ENCODE results near the gene EIF2S2.

Gene EIF2S2

GRCh38 chr20:34089655-34090345, 22.2 kb downstream of the EIF2S2 start:
- DNase-seq: peak in 2 of 56 donors; percentile 2 to 26

GRCh38 chr20:34089175-34089479, 22.9 kb downstream of the EIF2S2 start:
- no peak for DNase-seq

GRCh38 chr20:34088305-34089174, 23.5 kb downstream of the EIF2S2 start:
- no peak for DNase-seq

- DNase-seq: no peak
These were observed 26.5 kb downstream of the EIF2S2 start for GRCh38 chr20:34085544-34086040.

- no peak for DNase-seq
These were observed 27.7 kb downstream of the EIF2S2 start for GRCh38 chr20:34084227-34084923.

GRCh38 chr20:34083781-34084180, 28.3 kb downstream of the EIF2S2 start:
- DNase-seq: no peak

GRCh38 chr20:34083137-34083536, 28.9 kb downstream of the EIF2S2 start:
- peak in 10 of 56 donors; percentile 3 to 62 (median 10) for DNase-seq

GRCh38 chr20:34082232-34082887, 29.7 kb downstream of the EIF2S2 start:
- DNase-seq: no peak

- DNase-seq: no peak
These were observed 32.2 kb downstream of the EIF2S2 start for GRCh38 chr20:34079818-34080217.

- no peak for DNase-seq
These were observed 33.5 kb downstream of the EIF2S2 start for GRCh38 chr20:34078540-34078939.

- DNase-seq: no peak
These were observed 35.1 kb downstream of the EIF2S2 start for GRCh38 chr20:34076952-34077351.

GRCh38 chr20:34075647-34076046, 36.4 kb downstream of the EIF2S2 start:
- no peak for DNase-seq

GRCh38 chr20:34074101-34074760, 37.8 kb downstream of the EIF2S2 start:
- no peak for DNase-seq

GRCh38 chr20:34072778-34073177, 39.3 kb downstream of the EIF2S2 start:
- no peak for DNase-seq

- peak in 3 of 56 donors; percentile 4 to 24 (median 14) for DNase-seq
These were observed 40.0 kb downstream of the EIF2S2 start for GRCh38 chr20:34072076-34072475.

- DNase-seq: no peak
These were observed 41.2 kb downstream of the EIF2S2 start for GRCh38 chr20:34070859-34071258.

- no peak for DNase-seq
These were observed 42.0 kb downstream of the EIF2S2 start for GRCh38 chr20:34070079-34070439.

GRCh38 chr20:34069341-34070078, 42.5 kb downstream of the EIF2S2 start:
- DNase-seq: peak in 50 of 56 donors; percentile 10 to 84 (median 58)

GRCh38 chr20:34068001-34068400, 44.0 kb downstream of the EIF2S2 start:
- DNase-seq: no peak

GRCh38 chr20:34066476-34067090, 45.5 kb downstream of the EIF2S2 start:
- peak in 1 of 56 donors; percentile 1 for DNase-seq
